K562 (cell line): ENCODE data around the gene RNF31. TPM values are rescaled to one million over a fixed set of nuclear protein-coding genes. Genes with fewer than 3 reads are reported as not detected.

Source experiments
- BRD9 ChIP-seq: fragments of 450-650 bp; IDR thresholded peaks from 2 replicates; pipeline ENCODE4 v1.6.1; 2018; ENCODE audit warnings: low read depth; ENCODE audit not compliant: partially characterized antibody
- CBX1 ChIP-seq: sonication (generic); IDR thresholded peaks from 2 replicates; pipeline ENCODE4 v1.6.1; 2016; ENCODE audit warnings: antibody characterized with exemption, low read depth, mild to moderate bottlenecking
- CXXC5 ChIP-seq: fragments of 250-450 bp; sonication (Bioruptor Pico); IDR thresholded peaks from 2 replicates; pipeline ENCODE4 v1.8.0; 2022; ENCODE audit warnings: inconsistent platforms, mild to moderate bottlenecking, moderate library complexity
- E2F4 ChIP-seq: sonication (generic); formaldehyde crosslinking; IDR thresholded peaks from 2 replicates; pipeline ENCODE4 v1.8.0; 2022; ENCODE audit warnings: mild to moderate bottlenecking, low read depth, missing genetic modification reagents
- HDAC2 ChIP-seq: fragments of 450-650 bp; IDR thresholded peaks from 2 replicates; pipeline ENCODE4 v1.6.1; 2016; ENCODE audit warnings: mild to moderate bottlenecking
- HNRNPL ChIP-seq: fragments of 200-400 bp; formaldehyde crosslinking; IDR thresholded peaks from 2 replicates; pipeline ENCODE4 v1.6.1; 2017; ENCODE audit warnings: low read depth, mild to moderate bottlenecking, low read length
- MCM2 ChIP-seq: fragments of 450-650 bp; IDR thresholded peaks from 2 replicates; pipeline ENCODE4 v1.6.1; 2017; ENCODE audit warnings: low read depth, mild to moderate bottlenecking
- NCOA1 ChIP-seq: fragments of 450-650 bp; IDR thresholded peaks from 2 replicates; pipeline ENCODE4 v1.6.1; 2016; ENCODE audit warnings: low read depth
- PCBP1 ChIP-seq: fragments of 200-400 bp; formaldehyde crosslinking; IDR thresholded peaks from 2 replicates; pipeline ENCODE4 v1.6.1; 2018; ENCODE audit warnings: mild to moderate bottlenecking, low read depth, low read length; ENCODE audit not compliant: poor library complexity, severe bottlenecking
- RAD51 ChIP-seq: fragments of 450-650 bp; IDR thresholded peaks from 2 replicates; pipeline ENCODE4 v1.7.1; 2016; ENCODE audit warnings: low read depth, mild to moderate bottlenecking, borderline replicate concordance
- RFX1 ChIP-seq: fragments of 450-650 bp; IDR thresholded peaks from 2 replicates; pipeline ENCODE4 v1.6.1; 2016; ENCODE audit warnings: mild to moderate bottlenecking, moderate library complexity
- TARDBP ChIP-seq: fragments of 450-650 bp; IDR thresholded peaks from 2 replicates; pipeline ENCODE4 v1.6.1; 2016
- USF1 ChIP-seq: sonication (generic); formaldehyde crosslinking; IDR thresholded peaks from 2 replicates; pipeline ENCODE4 v1.9.0; 2022; ENCODE audit warnings: mild to moderate bottlenecking, missing genetic modification reagents
- ZC3H8 ChIP-seq: fragments of 450-650 bp; IDR thresholded peaks from 2 replicates; pipeline ENCODE4 v1.6.1; 2017
- ZNF12 ChIP-seq: sonication (generic); formaldehyde crosslinking; IDR thresholded peaks from 2 replicates; pipeline ENCODE4 v1.4.0; 2020; ENCODE audit warnings: mild to moderate bottlenecking, missing genetic modification reagents
- ZNF165 ChIP-seq: fragments of 250-450 bp; sonication (Bioruptor Pico); IDR thresholded peaks from 2 replicates; pipeline ENCODE4 v1.4.0; 2020; ENCODE audit warnings: borderline replicate concordance
- ZNF277 ChIP-seq: fragments of 250-450 bp; sonication (Bioruptor Pico); IDR thresholded peaks from 2 replicates; pipeline ENCODE4 v1.8.0; 2022; ENCODE audit warnings: inconsistent platforms, mild to moderate bottlenecking, moderate library complexity, borderline replicate concordance
- ZNF644 ChIP-seq: fragments of 200-800 bp; sonication (Bioruptor generic); IDR thresholded peaks from 2 replicates; pipeline ENCODE4 v1.6.1; 2016; ENCODE audit warnings: low read depth, missing genetic modification characterization, missing compliant biosample characterization
- polyA plus RNA-seq, 8 experiments: library from polyadenylated mRNA; depleted of rRNA in 4 of 8; stranded (reverse) in 5 of 8; unstranded in 3 of 8; fragments of >200 nt; fragmentation: Nextera tagmentation in 2 of 8; fragmentation: Illumina TruSeq in 1 of 8; extraction: Ambion mirVana in 2 of 8; extraction: Trizol in 1 of 8; gene quantifications; 2 replicates each; pipeline versions ENCODE4 v1.2.1 to v1.2.3, GENCODE V29; 2011 to 2014; ENCODE audit warnings: inconsistent platforms in 1 of 8, missing spikeins in 1 of 8
- total RNA-seq, 7 experiments: library from RNA; depleted of rRNA in 6 of 7; stranded (reverse); fragments of >200 nt in 6 of 7; fragmentation: Illumina TruSeq in 2 of 7; extraction: Trizol in 2 of 7; gene quantifications; 2 replicates each; pipeline versions ENCODE4 v1.2.1 to v1.2.3, GENCODE V29; 2011 to 2021; ENCODE audit warnings: low replicate concordance in 1 of 7
- TF ChIP-seq, protein P1 (sequence below): fragments of 250-450 bp; sonication (Bioruptor Pico); IDR thresholded peaks from 2 replicates; pipeline ENCODE4 v1.5.0; 2020; ENCODE audit warnings: mild to moderate bottlenecking, borderline replicate concordance

RNF31 gene
- total and polyA plus RNA-seq, 9 of the 15 experiments (the other 6 are each of a cell fraction or from before 2014, with no cell fraction given) = 3.1 to 47.6 (median 19.1) TPM

DNA sequence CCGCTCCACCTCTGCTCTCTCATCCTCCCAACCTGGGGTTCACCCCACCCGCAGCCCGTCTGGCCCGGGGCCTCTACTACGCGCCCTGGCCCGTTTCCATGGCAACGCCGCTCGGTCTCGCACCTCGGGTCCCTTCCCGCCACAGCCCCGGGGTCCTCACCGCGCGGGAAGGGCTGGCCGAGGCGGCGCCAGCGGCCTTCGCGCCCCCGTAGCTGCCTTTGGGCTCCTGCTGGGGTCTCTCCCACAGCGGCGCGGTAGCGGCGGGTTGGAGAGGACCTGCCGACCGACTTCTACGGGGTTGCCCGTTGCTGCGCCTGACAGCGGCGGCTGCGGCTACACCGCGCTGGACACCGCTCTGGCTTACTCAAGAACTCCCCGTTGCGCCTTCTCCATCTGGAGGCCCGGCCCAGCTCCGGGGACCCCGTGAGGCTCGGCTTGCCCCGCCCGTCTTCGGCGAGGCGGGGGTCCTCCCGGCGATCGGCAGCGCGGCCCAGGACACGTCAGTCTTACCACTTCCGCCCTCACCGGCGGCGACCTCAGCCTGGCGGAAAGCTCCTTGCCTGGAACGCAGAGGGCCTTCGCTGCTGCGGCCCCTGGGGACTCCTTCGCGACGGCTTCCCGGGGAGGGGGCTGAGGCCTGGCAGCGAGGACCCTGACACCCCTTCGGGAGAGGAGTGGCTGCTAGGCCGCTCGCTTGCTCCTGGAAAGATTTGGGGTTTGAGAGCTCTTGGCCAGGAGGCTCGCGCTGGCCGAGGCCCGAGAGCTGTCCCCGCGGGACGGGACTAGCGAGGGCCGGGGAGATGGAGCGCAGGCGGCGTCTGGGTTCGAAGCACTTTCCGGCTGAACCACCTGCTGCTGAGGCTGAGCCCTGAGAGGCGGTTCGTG is 48.1 kb downstream of the RNF31 start, which contains the start of gene TM9SF1 (continued):
- TF ChIP-seq NCOA1 (0 out of 2 replicates have a peak, but pooled peaks have one; percentile 40), TARDBP (no peak), ZNF165 (CRISPR knock-in tag) (no peak), MCM2 (no peak), BRD9 (no peak), PCBP1 (peak; percentile 97), CXXC5 (CRISPR knock-in tag) (peak; percentile 84), ZNF12 (CRISPR knock-in tag) (peak; percentile 53; the same call in 1 of the 2 replicates), RAD51 (no peak), HNRNPL (0 out of 2 replicates have a peak, but pooled peaks have one; percentile 17), CBX1 (0 out of 2 replicates have a peak, but pooled peaks have one; percentile 10), E2F4 (CRISPR knock-in tag) (peak; percentile 81), ZNF277 (CRISPR knock-in tag) (no peak), ZC3H8 (no peak), RFX1 (peak; percentile 98), USF1 (CRISPR knock-in tag) (no peak), HDAC2 (no peak), ZNF644 (tag) (no peak)
- TF ChIP-seq, protein P1, sequence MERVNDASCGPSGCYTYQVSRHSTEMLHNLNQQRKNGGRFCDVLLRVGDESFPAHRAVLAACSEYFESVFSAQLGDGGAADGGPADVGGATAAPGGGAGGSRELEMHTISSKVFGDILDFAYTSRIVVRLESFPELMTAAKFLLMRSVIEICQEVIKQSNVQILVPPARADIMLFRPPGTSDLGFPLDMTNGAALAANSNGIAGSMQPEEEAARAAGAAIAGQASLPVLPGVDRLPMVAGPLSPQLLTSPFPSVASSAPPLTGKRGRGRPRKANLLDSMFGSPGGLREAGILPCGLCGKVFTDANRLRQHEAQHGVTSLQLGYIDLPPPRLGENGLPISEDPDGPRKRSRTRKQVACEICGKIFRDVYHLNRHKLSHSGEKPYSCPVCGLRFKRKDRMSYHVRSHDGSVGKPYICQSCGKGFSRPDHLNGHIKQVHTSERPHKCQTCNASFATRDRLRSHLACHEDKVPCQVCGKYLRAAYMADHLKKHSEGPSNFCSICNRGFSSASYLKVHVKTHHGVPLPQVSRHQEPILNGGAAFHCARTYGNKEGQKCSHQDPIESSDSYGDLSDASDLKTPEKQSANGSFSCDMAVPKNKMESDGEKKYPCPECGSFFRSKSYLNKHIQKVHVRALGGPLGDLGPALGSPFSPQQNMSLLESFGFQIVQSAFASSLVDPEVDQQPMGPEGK (CRISPR knock-in tag) = no peak
